GM18909 (cell line): ENCODE measurements around the gene RIPPLY3.

Source experiments
- ATAC-seq: cut with Tn5 transposase; IDR thresholded peaks from one replicate; pipeline ENCODE4 v1.9.1; 2021; ENCODE audit warnings: mild to moderate bottlenecking; ENCODE audit not compliant: unreplicated experiment, poor library complexity

RIPPLY3 gene

GRCh38 chr21:37006486-37007291 lies at the start of gene RIPPLY3:
TSS of gene RIPPLY3 (plus strand) at chr21:37006702. CDS start at chr21:37006773, 71 bp downstream.
- no peak for ATAC-seq

- ATAC-seq = no peak
Measured at GRCh38 chr21:36959020-36959835, 47.3 kb upstream of the RIPPLY3 start.

GRCh38 chr21:36960676-36961284 lies 45.7 kb upstream of the RIPPLY3 start:
- no peak for ATAC-seq

GRCh38 chr21:36962098-36962780 lies 44.3 kb upstream of the RIPPLY3 start:
- no peak for ATAC-seq

- no peak for ATAC-seq
Measured at GRCh38 chr21:36964398-36964797, 42.1 kb upstream of the RIPPLY3 start.

- ATAC-seq = no peak
Measured at GRCh38 chr21:36964827-36965719, 41.4 kb upstream of the RIPPLY3 start.

- no peak for ATAC-seq
Measured at GRCh38 chr21:36965720-36966065, 40.8 kb upstream of the RIPPLY3 start.

- ATAC-seq = peak; percentile 88
Measured at GRCh38 chr21:36966066-36966820, 40.3 kb upstream of the RIPPLY3 start, which contains the start of gene HLCS. TSS of gene HLCS (minus strand) at chr21:36966669. CDS start at chr21:36966638, 31 bp downstream.

GRCh38 chr21:36966821-36967768 lies 39.4 kb upstream of the RIPPLY3 start:
- peak; percentile 43 for ATAC-seq

GRCh38 chr21:36968414-36968813 lies 38.1 kb upstream of the RIPPLY3 start:
- no peak for ATAC-seq

GRCh38 chr21:36968976-36969375 lies 37.5 kb upstream of the RIPPLY3 start:
- ATAC-seq = no peak

GRCh38 chr21:36973986-36974850 lies 32.3 kb upstream of the RIPPLY3 start:
- ATAC-seq = no peak

- ATAC-seq = no peak
Measured at GRCh38 chr21:36974851-36975192, 31.7 kb upstream of the RIPPLY3 start.

- no peak for ATAC-seq
Measured at GRCh38 chr21:36976228-36976861, 30.2 kb upstream of the RIPPLY3 start.

- peak; percentile 76 for ATAC-seq
Measured at GRCh38 chr21:36976882-36977651, 29.4 kb upstream of the RIPPLY3 start.
